Measurements from ENCODE around the gene SYAP1.
"Not testable (repeated sequence)": the region's sequence is repeated elsewhere in the genome, so short reads cannot be mapped to it uniquely, and the experiment has no call there.

SYAP1 gene

DNA sequence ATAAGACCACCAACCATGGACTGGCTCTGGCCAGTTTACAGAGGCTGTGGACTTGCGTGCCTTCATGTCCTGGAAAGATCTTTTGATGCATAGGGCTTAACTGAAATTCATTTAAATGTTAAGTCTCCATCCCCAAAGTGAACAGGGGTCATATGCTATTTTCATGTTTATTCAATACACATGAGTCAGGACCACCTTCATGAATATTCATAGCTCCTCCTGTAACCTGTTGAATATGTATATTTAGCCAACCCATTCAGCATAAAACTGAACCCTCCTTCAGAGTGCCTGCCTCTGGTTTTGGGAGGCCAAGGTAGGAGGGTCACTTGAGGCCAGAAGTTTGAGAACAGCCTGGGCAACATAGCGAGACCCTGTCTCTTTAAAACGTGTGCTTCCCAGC lies 14.0 kb upstream of the SYAP1 start:
- no peaks in the 10 kb centered on the region for H3K9me3 ChIP-seq (ENCODE audit: insufficient read depth, low read depth, low read length)
- H3K36me3 ChIP-seq (ENCODE audit: insufficient read depth, low read length), result peaks cover 39% of the 10 kb centered on the region
- no peaks in the 10 kb centered on the region for H3K4me1 ChIP-seq (ENCODE audit: insufficient read depth, low read length)
- H3K27me3 ChIP-seq (ENCODE audit: insufficient read depth, low read length), result no peaks in the 10 kb centered on the region
- H3K4me3 ChIP-seq (ENCODE audit: low read length), result no peak overlapping the region
- H3K9ac ChIP-seq (ENCODE audit: low read depth, low read length), result no peak overlapping the region
- WGBS, result 100% methylated on average over 3 of the region's 3 CpGs
- H3K27ac ChIP-seq (ENCODE audit: low read depth, low read length), result no peak overlapping the region

DNA sequence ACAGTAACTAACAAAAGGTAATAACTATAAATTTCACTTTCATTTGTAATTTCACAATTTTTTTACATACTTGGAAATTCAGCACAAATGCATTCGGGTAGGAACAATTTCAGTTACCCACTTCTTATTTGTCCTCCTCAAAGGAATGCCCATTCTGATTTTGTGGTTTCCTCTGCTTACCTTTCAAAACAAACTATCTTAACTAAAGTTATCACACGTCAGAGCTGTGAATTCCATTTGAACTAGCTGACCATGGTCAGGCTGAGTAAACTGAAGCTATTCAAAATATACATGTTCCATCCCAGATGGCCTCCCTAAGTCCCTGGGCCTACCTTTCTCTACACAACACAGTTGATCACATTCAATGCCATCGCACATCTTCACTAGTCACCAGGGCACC lies 11.4 kb upstream of the SYAP1 start:
- H3K4me3 ChIP-seq (ENCODE audit: low read length), result no peak overlapping the region
- H3K9ac ChIP-seq (ENCODE audit: low read depth, low read length), result no peak overlapping the region
- 96% methylated on average over 3 of the region's 3 CpGs for WGBS
- no peaks in the 10 kb centered on the region for H3K9me3 ChIP-seq (ENCODE audit: insufficient read depth, low read depth, low read length)
- H3K27me3 ChIP-seq (ENCODE audit: insufficient read depth, low read length), result no peaks in the 10 kb centered on the region
- H3K36me3 ChIP-seq (ENCODE audit: insufficient read depth, low read length), result peaks cover 20% of the 10 kb centered on the region
- no peaks in the 10 kb centered on the region for H3K4me1 ChIP-seq (ENCODE audit: insufficient read depth, low read length)
- H3K27ac ChIP-seq (ENCODE audit: low read depth, low read length), result no peak overlapping the region

DNA sequence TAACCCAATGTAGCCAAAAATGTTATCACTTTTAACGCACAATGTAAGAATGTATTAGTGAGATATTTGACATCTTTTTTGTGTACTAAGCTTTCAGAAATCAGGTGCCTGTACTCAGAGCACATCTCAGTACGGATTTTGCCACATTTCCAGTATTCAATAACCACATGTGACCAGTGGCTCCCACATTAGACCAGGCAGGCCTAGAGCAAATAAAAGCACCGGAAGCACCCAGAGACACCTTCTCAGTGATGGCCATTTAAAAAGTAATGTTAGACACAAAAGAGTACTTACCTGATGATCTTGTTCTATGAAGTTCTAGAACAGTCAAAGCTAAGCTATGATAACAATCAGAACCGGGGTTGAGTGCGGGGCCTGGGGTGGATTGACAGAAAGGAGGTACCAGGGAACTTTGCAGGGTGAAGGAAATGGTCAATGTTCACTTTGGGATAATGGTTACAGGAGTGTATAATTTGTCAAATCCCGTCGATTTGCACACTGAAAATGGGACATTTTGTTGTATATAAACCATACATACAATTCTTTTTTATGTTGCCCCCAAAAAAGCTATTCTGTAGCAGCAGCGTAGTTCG lies 8.1 kb upstream of the SYAP1 start:
- no peaks in the 10 kb centered on the region for H3K27me3 ChIP-seq (ENCODE audit: insufficient read depth, low read length)
- peak overlapping the region; percentile 91 for H3K4me3 ChIP-seq (ENCODE audit: low read length)
- H3K27ac ChIP-seq (ENCODE audit: low read depth, low read length), result no peak overlapping the region; the same call in 1 of the 2 replicates
- H3K9ac ChIP-seq (ENCODE audit: low read depth, low read length), result peak overlapping the region; percentile 96
- peaks cover 14% of the 10 kb centered on the region for H3K36me3 ChIP-seq (ENCODE audit: insufficient read depth, low read length)
- 38% methylated on average over 6 of the region's 9 CpGs for WGBS
- H3K9me3 ChIP-seq (ENCODE audit: insufficient read depth, low read depth, low read length), result no peaks in the 10 kb centered on the region
- no peaks in the 10 kb centered on the region for H3K4me1 ChIP-seq (ENCODE audit: insufficient read depth, low read length)

DNA sequence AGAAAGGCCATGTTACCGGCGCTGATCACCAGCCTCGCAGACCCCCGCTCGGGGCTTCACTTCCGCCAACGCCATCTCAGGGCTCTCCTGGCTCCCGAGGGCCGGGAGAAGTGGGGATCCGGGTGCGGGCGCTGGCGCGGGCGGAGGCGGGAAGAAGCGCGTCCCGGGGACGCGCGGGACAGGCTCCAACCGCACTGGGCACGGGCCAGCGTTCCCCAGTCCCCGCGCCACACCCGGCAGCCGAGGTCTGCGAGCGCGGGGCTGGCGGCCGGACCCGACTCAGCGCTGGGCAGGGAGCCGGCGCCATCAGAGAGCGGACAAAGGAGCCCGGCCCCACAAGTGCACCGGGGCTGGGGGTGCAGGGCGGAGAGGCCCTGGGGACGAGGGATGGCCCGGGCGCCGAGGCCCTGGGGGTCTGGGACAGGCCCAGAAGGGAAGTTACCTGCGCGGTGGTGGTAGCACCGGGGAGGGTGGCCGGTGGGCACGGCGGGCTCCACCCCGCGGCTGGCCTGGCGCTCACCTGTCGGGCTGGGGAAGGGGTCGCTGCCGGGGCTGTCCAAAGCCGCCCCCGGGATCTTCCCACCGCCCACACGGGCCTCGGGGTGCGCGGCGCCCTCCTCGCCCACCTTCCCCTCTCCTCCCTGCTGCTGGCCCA lies 7.4 kb upstream of the SYAP1 start:
- peak overlapping the region; percentile 91 for H3K4me3 ChIP-seq (ENCODE audit: low read length)
- peaks cover 13% of the 10 kb centered on the region for H3K36me3 ChIP-seq (ENCODE audit: insufficient read depth, low read length)
- H3K9me3 ChIP-seq (ENCODE audit: insufficient read depth, low read depth, low read length), result no peaks in the 10 kb centered on the region
- no peaks in the 10 kb centered on the region for H3K4me1 ChIP-seq (ENCODE audit: insufficient read depth, low read length)
- H3K9ac ChIP-seq (ENCODE audit: low read depth, low read length), result peak overlapping the region; percentile 96
- peak overlapping the region; percentile 81 for H3K27ac ChIP-seq (ENCODE audit: low read depth, low read length)
- no peaks in the 10 kb centered on the region for H3K27me3 ChIP-seq (ENCODE audit: insufficient read depth, low read length)
- WGBS, result under 1% methylated on average over 66 of the region's 67 CpGs

DNA sequence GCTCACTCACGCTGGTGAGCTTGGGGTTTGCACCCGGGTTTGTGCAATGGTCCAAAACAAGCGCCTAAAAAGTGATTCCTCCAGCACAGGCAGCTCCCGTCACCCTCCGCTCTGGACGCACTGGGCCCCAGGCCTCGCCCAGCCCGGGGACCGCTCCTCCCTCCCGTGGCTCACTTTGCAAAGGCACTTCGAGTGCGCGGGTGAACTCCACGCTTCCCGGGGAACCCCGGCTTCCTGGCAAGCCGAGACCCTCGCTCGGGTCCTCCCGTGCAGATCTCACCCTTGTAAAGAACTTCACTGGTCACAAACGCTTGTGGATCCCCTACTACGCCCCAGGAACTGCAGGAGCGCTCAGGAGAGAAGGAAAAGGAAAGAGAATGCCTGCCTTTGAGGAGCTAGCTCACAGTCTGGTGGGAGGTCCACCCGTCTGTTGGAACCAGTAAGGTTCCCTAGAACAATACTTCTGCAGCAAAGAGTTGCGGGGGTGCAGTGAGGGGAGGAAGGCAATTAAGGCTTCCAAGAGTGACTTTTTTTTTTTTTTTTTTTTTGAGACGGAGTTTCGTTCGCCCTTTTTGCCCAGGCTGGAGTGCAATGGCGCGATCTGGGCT lies 6.8 kb upstream of the SYAP1 start, which contains the start of gene CTPS2:
Gene CTPS2 (minus strand): TSS at position 122 of the 608 bp plus-strand sequence. CDS start 9,767 bp downstream, outside the sequence.
- Histone ChIP-seq H3K27ac (ENCODE audit: low read depth, low read length) (peak within 1 kb of the TSS; percentile 81), H3K27me3 (ENCODE audit: insufficient read depth, low read length) (no peaks in the 10 kb centered on the region), H3K9me3 (ENCODE audit: insufficient read depth, low read depth, low read length) (no peaks in the 10 kb centered on the region), H3K4me1 (ENCODE audit: insufficient read depth, low read length) (no peaks in the 10 kb centered on the region), H3K9ac (ENCODE audit: low read depth, low read length) (peak within 1 kb of the TSS; percentile 96), H3K36me3 (ENCODE audit: insufficient read depth, low read length) (peaks cover 6% of the 10 kb centered on the region), H3K4me3 (ENCODE audit: low read length) (peak within 1 kb of the TSS; percentile 91)
- WGBS, result 8% methylated on average over 30 of the region's 30 CpGs

DNA sequence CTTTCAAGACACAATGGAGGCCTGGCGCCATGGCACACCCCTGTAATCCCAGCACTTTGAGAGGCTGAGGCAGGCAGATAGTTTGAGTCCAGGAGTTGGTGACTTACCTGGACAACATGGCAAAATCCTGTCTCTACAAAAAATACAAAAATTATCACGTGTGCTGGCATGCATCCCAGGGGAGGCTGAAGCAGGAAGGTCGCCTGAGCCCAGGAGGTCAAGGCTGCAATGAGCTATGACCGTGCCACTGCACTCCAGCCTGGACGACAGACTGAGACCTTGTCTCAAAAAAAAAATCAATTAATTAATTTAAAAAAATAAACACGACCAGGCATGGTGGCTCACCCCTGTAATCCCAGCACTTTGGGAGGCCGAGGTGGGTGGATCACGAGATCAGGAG lies 4.9 kb upstream of the SYAP1 start:
- Histone ChIP-seq H3K36me3 (ENCODE audit: insufficient read depth, low read length) (no peaks in the 10 kb centered on the region), H3K4me3 (ENCODE audit: low read length) (no peak overlapping the region), H3K27ac (ENCODE audit: low read depth, low read length) (no peak overlapping the region), H3K9ac (ENCODE audit: low read depth, low read length) (no peak overlapping the region), H3K9me3 (ENCODE audit: insufficient read depth, low read depth, low read length) (no peaks in the 10 kb centered on the region), H3K4me1 (ENCODE audit: insufficient read depth, low read length) (0 out of 2 replicates have a peak, but pooled peaks cover 3% of the 10 kb centered on the region), H3K27me3 (ENCODE audit: insufficient read depth, low read length) (no peaks in the 10 kb centered on the region)
- 97% methylated on average over 8 of the region's 8 CpGs for WGBS

DNA sequence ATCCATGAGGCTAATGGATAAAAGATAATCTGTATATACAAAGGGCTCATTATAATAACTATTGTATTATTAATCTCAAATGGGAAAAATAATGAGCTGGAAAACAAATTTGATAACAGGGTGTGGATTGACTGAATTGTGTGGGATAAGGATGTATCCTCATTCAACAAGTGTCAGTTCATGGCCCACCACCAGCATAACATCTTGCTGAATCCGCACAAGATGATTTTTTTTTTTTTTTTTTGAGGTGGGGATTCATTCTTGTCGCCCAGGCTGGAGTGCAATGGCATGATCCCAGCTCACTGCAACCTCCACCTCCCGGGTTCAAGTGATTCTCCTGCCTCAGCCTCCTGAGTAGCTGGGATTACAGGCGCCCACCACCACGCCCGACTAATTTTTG lies 3.8 kb upstream of the SYAP1 start:
- H3K4me1 ChIP-seq (ENCODE audit: insufficient read depth, low read length); H3K9ac ChIP-seq (ENCODE audit: low read depth, low read length); H3K36me3 ChIP-seq (ENCODE audit: insufficient read depth, low read length); H3K9me3 ChIP-seq (ENCODE audit: insufficient read depth, low read depth, low read length); H3K27ac ChIP-seq (ENCODE audit: low read depth, low read length); H3K4me3 ChIP-seq (ENCODE audit: low read length); H3K27me3 ChIP-seq (ENCODE audit: insufficient read depth, low read length): not testable (repeated sequence)
- WGBS, result 100% methylated on average over 2 of the region's 6 CpGs

DNA sequence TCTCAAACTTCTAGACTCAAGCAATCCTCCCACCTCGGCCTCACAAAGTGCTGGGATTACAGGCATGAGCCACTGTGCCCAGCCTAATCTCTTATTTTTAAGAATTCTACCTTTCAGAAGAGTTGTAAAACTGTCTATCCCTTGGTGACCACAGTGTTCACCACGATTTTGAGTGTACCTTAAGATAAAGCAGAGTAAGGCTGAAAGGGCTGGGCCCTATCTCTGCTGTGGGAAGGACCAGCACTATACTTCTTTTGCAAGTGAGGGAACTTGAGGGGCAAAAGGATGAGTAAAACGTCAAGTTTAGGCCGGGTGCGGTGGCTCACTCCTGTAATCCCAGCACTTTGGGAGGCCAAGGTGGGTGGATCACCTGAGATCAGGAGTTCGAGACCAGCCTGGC lies 3.0 kb upstream of the SYAP1 start:
- H3K4me1 ChIP-seq (ENCODE audit: insufficient read depth, low read length); H3K9ac ChIP-seq (ENCODE audit: low read depth, low read length); H3K4me3 ChIP-seq (ENCODE audit: low read length); H3K36me3 ChIP-seq (ENCODE audit: insufficient read depth, low read length); H3K9me3 ChIP-seq (ENCODE audit: insufficient read depth, low read depth, low read length); H3K27me3 ChIP-seq (ENCODE audit: insufficient read depth, low read length); H3K27ac ChIP-seq (ENCODE audit: low read depth, low read length): not testable (repeated sequence)
- 95% methylated on average over 6 of the region's 6 CpGs for WGBS

DNA sequence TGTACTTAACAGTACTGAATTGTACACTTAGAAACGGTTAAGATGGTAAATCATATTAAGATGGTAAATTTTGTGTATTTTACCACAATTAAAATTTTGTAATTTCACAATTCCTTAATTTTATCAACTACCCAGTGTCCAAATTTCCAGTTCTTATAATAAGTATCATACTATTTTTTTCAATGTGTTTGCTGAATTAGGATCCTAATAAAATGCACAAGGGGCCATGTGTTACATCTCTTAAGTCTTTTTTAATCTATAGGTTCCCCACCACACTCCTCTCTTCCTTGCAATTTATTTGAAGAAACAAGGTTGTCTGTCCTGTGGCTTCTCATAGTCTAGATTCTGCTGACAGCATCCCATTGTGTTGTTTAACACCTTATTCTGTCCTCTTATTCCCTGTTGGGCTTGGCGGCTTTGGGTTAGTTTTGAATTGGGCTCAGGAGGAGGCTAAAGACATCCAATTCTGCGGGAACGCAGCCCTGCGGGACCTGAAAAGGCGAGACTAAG lies 533 bp upstream of the SYAP1 start:
- Histone ChIP-seq H3K9ac (ENCODE audit: low read depth, low read length) (peak overlapping the region; percentile 93), H3K9me3 (ENCODE audit: insufficient read depth, low read depth, low read length) (no peaks in the 10 kb centered on the region), H3K27ac (ENCODE audit: low read depth, low read length) (peak overlapping the region; percentile 99), H3K4me1 (ENCODE audit: insufficient read depth, low read length) (0 out of 2 replicates have a peak, but pooled peaks cover 3% of the 10 kb centered on the region), H3K27me3 (ENCODE audit: insufficient read depth, low read length) (no peaks in the 10 kb centered on the region), H3K4me3 (ENCODE audit: low read length) (peak overlapping the region; percentile 85), H3K36me3 (ENCODE audit: insufficient read depth, low read length) (0 out of 2 replicates have a peak, but pooled peaks cover 2% of the 10 kb centered on the region)
- 2% methylated on average over 5 of the region's 6 CpGs for WGBS

DNA sequence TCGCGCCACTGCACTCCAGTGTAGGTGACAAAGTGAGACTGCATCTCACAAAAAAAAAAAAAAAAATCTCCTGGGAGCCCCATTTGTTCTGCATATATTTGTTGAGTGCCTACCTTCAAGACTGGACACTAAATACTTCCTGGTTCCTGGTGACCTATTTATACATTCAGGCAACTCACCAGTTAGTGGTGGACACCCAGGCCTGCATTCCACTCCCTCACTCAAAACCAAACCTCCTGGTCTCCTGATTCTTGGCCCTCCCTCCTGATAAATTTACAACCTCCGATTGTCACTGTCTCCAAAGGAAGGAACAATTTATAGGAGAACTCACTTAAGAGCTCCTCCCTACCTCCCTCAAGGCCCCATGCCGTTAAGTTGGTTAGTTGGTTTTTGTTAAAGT lies 3.1 kb downstream of the SYAP1 start:
- Histone ChIP-seq H3K27me3 (ENCODE audit: insufficient read depth, low read length) (no peaks in the 10 kb centered on the region), H3K9ac (ENCODE audit: low read depth, low read length) (no peak overlapping the region), H3K27ac (ENCODE audit: low read depth, low read length) (no peak overlapping the region), H3K4me3 (ENCODE audit: low read length) (no peak overlapping the region), H3K36me3 (ENCODE audit: insufficient read depth, low read length) (0 out of 2 replicates have a peak, but pooled peaks cover 4% of the 10 kb centered on the region), H3K9me3 (ENCODE audit: insufficient read depth, low read depth, low read length) (peaks cover under 1% of the 10 kb centered on the region; the same call in 1 of the 2 replicates), H3K4me1 (ENCODE audit: insufficient read depth, low read length) (0 out of 2 replicates have a peak, but pooled peaks cover 3% of the 10 kb centered on the region)
- WGBS, result 80% methylated on average over 1 of the region's 4 CpGs

DNA sequence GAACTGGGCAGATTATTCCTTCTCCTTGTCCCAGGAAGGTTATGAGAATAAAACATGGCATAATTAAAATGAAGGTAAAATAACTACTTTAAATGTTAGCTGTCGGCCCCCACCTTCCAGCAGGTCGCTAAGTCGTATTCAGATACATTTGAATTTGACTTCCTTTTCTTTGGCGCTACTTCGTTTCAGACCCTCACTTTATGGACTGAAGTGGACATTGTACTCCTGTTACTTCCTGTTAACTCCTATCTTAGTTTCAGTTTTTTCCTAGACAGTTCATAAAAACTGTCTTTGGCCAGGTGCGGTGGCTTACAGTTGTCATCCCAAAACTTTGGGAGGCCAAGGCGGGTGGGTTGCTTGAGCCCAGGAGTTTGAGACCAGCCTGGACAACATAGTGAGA lies 5.7 kb downstream of the SYAP1 start:
- Histone ChIP-seq H3K4me1 (ENCODE audit: insufficient read depth, low read length) (no peaks in the 10 kb centered on the region), H3K9ac (ENCODE audit: low read depth, low read length) (no peak overlapping the region), H3K4me3 (ENCODE audit: low read length) (no peak overlapping the region), H3K27ac (ENCODE audit: low read depth, low read length) (no peak overlapping the region), H3K27me3 (ENCODE audit: insufficient read depth, low read length) (no peaks in the 10 kb centered on the region), H3K36me3 (ENCODE audit: insufficient read depth, low read length) (0 out of 2 replicates have a peak, but pooled peaks cover 6% of the 10 kb centered on the region), H3K9me3 (ENCODE audit: insufficient read depth, low read depth, low read length) (peaks cover 4% of the 10 kb centered on the region; the same call in 1 of the 2 replicates)
- WGBS, result 94% methylated on average over 7 of the region's 7 CpGs

Data from HUES64 (cell line).